ENCODE data around the gene FERD3L.
"Not testable (repeated sequence)": the region's sequence is repeated elsewhere in the genome, so short reads cannot be mapped to it uniquely, and the experiment has no call there.

The FERD3L gene

DNA sequence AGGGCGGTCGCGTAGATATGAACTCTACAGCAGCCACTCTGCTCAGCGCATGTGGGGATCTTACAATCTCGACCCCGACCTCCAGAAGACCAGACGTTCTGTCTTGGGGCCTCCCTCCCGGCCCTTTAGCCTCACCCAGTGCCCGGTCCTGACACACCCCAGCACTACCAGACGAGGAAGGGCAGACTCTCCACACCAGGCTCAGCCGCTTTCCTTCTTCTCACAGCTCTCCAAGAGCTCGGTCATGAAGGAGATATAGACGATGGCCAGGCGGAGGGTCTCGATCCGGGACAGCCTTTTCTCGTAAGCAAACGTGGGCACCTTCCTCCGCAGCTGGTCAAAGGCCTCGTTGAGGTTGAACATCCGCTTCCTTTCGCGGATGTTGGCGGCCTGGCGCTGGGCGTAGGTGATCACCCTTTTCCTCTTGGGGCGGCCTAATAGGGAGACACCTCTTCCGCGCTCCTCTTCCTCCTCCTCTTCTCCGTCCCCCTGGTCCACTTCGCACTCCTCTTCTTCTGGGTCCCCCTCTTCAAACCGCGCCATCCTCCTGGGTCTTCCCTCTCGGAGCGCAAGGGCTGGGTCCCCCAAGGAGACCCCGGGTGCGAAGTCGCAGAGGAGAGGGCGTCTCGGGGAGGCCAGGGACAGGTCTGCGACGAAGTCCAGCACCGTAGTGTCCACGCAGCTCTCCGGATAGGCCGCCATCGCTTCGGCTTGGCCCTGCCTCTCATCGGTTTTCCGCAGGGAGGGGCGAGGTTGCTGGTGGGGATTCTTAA, at the start of gene FERD3L:
Gene FERD3L, minus strand, starts transcription at position 761 of the 773 bp plus-strand sequence. Its CDS starts 59 bp downstream, at position 702.
- H3K36me3 ChIP-seq (ENCODE audit: control insufficient read depth in 5 of 5, insufficient read depth in 5 of 5, low read length in 5 of 5), result no peaks in the 10 kb centered on the region

DNA sequence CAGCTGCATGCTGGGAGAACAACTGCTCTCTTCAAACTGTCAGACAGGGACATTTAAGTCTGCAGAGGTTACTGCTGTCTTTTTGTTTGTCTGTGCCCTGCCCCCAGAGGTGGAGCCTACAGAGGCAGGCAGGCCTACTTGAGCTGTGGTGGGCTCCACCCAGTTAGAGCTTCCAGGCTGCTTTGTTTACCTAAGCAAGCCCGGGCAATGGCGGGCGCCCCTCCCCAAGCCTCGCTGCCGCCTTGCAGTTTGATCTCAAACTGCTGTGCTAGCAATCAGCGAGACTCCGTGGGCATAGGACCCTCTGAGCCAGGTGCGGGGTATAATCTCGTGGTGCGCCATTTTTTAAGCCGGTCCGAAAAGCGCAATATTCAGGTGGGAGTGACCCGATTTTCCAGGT, 49.2 kb upstream of the FERD3L start:
- not testable (repeated sequence) for H3K4me3 ChIP-seq (ENCODE audit: low read depth in 1 of 5, low read length in 5 of 5); H3K9me3 ChIP-seq (ENCODE audit: control insufficient read depth in 5 of 5, low read length in 5 of 5); H3K27me3 ChIP-seq (ENCODE audit: control insufficient read depth in 5 of 5, insufficient read depth in 4 of 5, low read length in 5 of 5); H3K9ac ChIP-seq (ENCODE audit: low read length in 5 of 5); H3K4me1 ChIP-seq (ENCODE audit: control insufficient read depth in 5 of 5, insufficient read depth in 5 of 5, low read length in 5 of 5); H3K27ac ChIP-seq (ENCODE audit: low read depth, low read length); H3K36me3 ChIP-seq (ENCODE audit: control insufficient read depth in 5 of 5, insufficient read depth in 5 of 5, low read length in 5 of 5)

More for the DNA sequence above, at the start of gene FERD3L:
- no peak within 1 kb of the TSS for H3K9ac ChIP-seq (ENCODE audit: low read length in 5 of 5)
- peak within 1 kb of the TSS; percentile 2 to 61 (median 44) for H3K4me3 ChIP-seq (ENCODE audit: low read depth in 1 of 5, low read length in 5 of 5)
- H3K27me3 ChIP-seq (ENCODE audit: control insufficient read depth in 5 of 5, insufficient read depth in 4 of 5, low read length in 5 of 5), result peaks cover 17 to 29% (median 23%) of the 10 kb centered on the region in 5 donors
- H3K4me1 ChIP-seq (ENCODE audit: control insufficient read depth in 5 of 5, insufficient read depth in 5 of 5, low read length in 5 of 5), result peaks cover 0 to 16% (median 9%) of the 10 kb centered on the region in 5 donors
- peaks cover 0 to 7% (median 0%) of the 10 kb centered on the region in 5 donors for H3K9me3 ChIP-seq (ENCODE audit: control insufficient read depth in 5 of 5, low read length in 5 of 5)
- no peak within 1 kb of the TSS for H3K27ac ChIP-seq (ENCODE audit: low read depth, low read length)

DNA sequence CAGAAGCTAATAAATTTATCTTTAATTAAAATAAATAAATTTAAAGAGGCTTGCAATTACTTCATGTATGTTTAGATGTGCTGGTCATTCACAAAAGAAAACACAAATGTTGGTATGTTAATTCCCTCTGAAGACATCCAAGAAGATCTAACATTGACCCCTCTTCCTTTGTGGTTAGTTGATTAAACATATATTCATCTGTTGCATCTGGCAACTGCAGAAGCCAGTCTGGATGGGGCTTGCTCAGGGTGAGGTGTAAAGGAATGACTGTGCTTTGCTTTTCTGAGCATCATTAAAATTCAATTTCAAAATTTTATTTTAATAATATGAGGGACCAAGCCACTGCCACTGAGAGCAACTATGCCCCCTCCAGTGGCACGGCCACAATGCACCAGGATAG, 36.4 kb upstream of the FERD3L start:
- Histone ChIP-seq H3K9me3 (ENCODE audit: control insufficient read depth in 5 of 5, low read length in 5 of 5) (peaks cover 4 to 25% (median 21%) of the 10 kb centered on the region in 5 donors), H3K27me3 (ENCODE audit: control insufficient read depth in 5 of 5, insufficient read depth in 4 of 5, low read length in 5 of 5) (no peaks in the 10 kb centered on the region), H3K27ac (ENCODE audit: low read depth, low read length) (no peak overlapping the region), H3K4me3 (ENCODE audit: low read depth in 1 of 5, low read length in 5 of 5) (no peak overlapping the region), H3K4me1 (ENCODE audit: control insufficient read depth in 5 of 5, insufficient read depth in 5 of 5, low read length in 5 of 5) (no peaks in the 10 kb centered on the region), H3K36me3 (ENCODE audit: control insufficient read depth in 5 of 5, insufficient read depth in 5 of 5, low read length in 5 of 5) (no peaks in the 10 kb centered on the region), H3K9ac (ENCODE audit: low read length in 5 of 5) (no peak overlapping the region)

DNA sequence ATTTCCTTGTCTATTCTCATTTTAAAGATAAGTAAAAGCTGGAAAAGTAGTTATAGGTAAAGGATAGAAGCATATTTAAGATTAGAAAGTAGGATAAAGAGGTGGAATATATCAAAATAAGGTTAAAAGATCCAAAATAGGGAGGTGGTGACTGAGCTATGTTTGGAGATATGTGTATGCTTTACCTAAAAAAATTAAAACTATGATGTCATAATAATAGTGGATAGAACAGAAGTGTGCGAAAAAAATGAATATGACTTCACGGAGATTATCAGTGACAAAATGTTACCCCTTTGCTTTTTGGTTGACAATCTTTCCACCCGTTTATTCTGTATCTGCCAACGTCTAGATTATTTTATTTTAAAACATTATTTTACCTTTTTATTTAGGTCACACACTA, 33.4 kb upstream of the FERD3L start:
- Histone ChIP-seq H3K36me3 (ENCODE audit: control insufficient read depth in 5 of 5, insufficient read depth in 5 of 5, low read length in 5 of 5) (no peaks in the 10 kb centered on the region), H3K9ac (ENCODE audit: low read length in 5 of 5) (no peak overlapping the region), H3K4me1 (ENCODE audit: control insufficient read depth in 5 of 5, insufficient read depth in 5 of 5, low read length in 5 of 5) (no peaks in the 10 kb centered on the region), H3K27ac (ENCODE audit: low read depth, low read length) (no peak overlapping the region), H3K9me3 (ENCODE audit: control insufficient read depth in 5 of 5, low read length in 5 of 5) (peaks cover 2 to 9% (median 5%) of the 10 kb centered on the region in 5 donors), H3K4me3 (ENCODE audit: low read depth in 1 of 5, low read length in 5 of 5) (no peak overlapping the region), H3K27me3 (ENCODE audit: control insufficient read depth in 5 of 5, insufficient read depth in 4 of 5, low read length in 5 of 5) (no peaks in the 10 kb centered on the region)

DNA sequence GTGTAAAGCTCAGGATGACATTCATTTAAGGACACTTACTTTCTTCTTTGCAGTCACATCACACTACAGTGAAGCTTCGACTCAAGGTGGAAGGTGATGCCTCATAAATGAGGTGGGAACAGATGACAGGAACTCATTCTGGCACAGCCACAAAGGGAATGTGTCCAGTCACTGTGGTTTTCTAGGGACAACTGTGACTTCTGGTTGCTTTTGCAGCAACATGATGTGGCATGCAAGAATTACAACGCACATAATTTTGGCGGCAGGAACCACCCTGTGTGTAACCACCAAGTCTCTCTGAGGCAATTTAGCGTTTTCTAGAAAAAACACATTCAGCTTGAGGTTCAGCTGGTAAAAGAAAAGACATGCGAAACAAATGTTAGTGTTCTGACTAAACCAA, 32.0 kb upstream of the FERD3L start:
- no peaks in the 10 kb centered on the region for H3K27me3 ChIP-seq (ENCODE audit: control insufficient read depth in 5 of 5, insufficient read depth in 4 of 5, low read length in 5 of 5)

DNA sequence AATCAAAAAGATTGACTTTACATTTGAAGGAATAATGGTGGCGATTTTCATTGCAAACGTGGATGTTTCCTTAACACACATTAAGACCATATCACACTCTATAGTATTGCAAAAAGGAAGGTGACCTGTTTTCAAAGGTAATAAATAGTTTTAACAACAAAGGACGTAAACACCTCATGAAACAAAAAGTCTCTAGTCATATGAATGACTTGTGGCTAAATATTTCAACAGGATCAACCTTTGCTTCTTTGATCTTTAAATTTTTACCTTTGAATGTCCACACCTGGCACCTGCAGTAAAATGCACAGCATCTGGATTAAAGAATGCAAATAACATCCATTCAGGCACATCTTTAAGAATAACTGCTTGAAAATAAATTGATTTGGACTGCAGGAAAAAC, 30.0 kb upstream of the FERD3L start:
- H3K27ac ChIP-seq (ENCODE audit: low read depth, low read length), result no peak overlapping the region

More for the DNA sequence above, 32.0 kb upstream of the FERD3L start:
- H3K4me1 ChIP-seq (ENCODE audit: control insufficient read depth in 5 of 5, insufficient read depth in 5 of 5, low read length in 5 of 5), result no peaks in the 10 kb centered on the region
- no peaks in the 10 kb centered on the region for H3K36me3 ChIP-seq (ENCODE audit: control insufficient read depth in 5 of 5, insufficient read depth in 5 of 5, low read length in 5 of 5)
- no peak overlapping the region for H3K27ac ChIP-seq (ENCODE audit: low read depth, low read length)
- no peak overlapping the region for H3K4me3 ChIP-seq (ENCODE audit: low read depth in 1 of 5, low read length in 5 of 5)
- no peak overlapping the region for H3K9ac ChIP-seq (ENCODE audit: low read length in 5 of 5)
- H3K9me3 ChIP-seq (ENCODE audit: control insufficient read depth in 5 of 5, low read length in 5 of 5), result peaks cover 0 to 5% (median 3%) of the 10 kb centered on the region in 5 donors

DNA sequence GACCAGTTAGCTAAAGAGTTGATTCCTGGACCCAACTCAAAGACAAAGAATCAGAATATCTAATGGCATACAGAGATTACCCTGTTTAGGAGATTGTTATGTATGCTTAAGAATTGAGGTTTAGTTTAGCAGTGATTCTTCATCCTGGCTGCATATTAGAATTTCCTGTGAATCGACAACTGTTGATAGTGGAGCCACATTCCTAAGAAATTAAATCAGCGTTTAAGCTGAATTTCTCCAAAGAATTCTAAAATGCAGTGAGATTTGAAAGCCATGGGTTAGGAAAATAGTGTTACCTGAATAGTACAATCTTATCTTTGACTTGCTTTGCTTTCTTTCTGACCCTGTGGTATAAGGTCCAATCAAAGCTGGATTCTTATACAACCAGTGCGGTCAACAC, 16.4 kb upstream of the FERD3L start:
- H3K27ac ChIP-seq (ENCODE audit: low read depth, low read length), result no peak overlapping the region
- H3K9me3 ChIP-seq (ENCODE audit: control insufficient read depth in 5 of 5, low read length in 5 of 5), result no peaks in the 10 kb centered on the region
- no peak overlapping the region for H3K4me3 ChIP-seq (ENCODE audit: low read depth in 1 of 5, low read length in 5 of 5)
- no peaks in the 10 kb centered on the region for H3K27me3 ChIP-seq (ENCODE audit: control insufficient read depth in 5 of 5, insufficient read depth in 4 of 5, low read length in 5 of 5)
- H3K36me3 ChIP-seq (ENCODE audit: control insufficient read depth in 5 of 5, insufficient read depth in 5 of 5, low read length in 5 of 5), result no peaks in the 10 kb centered on the region
- no peaks in the 10 kb centered on the region for H3K4me1 ChIP-seq (ENCODE audit: control insufficient read depth in 5 of 5, insufficient read depth in 5 of 5, low read length in 5 of 5)
- no peak overlapping the region for H3K9ac ChIP-seq (ENCODE audit: low read length in 5 of 5)

More for the DNA sequence above, 30.0 kb upstream of the FERD3L start:
- Histone ChIP-seq H3K4me3 (ENCODE audit: low read depth in 1 of 5, low read length in 5 of 5) (no peak overlapping the region), H3K27me3 (ENCODE audit: control insufficient read depth in 5 of 5, insufficient read depth in 4 of 5, low read length in 5 of 5) (no peaks in the 10 kb centered on the region), H3K36me3 (ENCODE audit: control insufficient read depth in 5 of 5, insufficient read depth in 5 of 5, low read length in 5 of 5) (no peaks in the 10 kb centered on the region), H3K4me1 (ENCODE audit: control insufficient read depth in 5 of 5, insufficient read depth in 5 of 5, low read length in 5 of 5) (no peaks in the 10 kb centered on the region), H3K9me3 (ENCODE audit: control insufficient read depth in 5 of 5, low read length in 5 of 5) (no peaks in the 10 kb centered on the region), H3K9ac (ENCODE audit: low read length in 5 of 5) (no peak overlapping the region)

DNA sequence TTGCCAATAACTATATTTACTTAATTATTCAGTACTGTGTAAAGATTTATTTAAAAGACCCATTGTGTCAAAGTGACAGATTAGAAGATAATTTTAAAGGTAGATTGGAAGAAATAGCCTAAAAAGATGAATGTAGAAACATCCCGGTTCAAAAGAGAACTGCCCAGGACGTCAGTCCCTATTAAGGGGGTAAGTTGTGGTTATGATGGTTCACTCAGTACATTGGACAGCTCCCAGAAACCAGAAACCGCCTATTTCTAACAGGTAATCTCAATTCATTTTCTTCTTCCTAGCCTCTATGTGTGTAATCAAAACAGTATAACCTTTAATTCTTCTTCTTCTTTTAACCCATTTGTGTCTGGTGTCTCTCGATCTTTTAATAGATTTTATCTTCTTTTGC, 1.5 kb upstream of the FERD3L start:
- Histone ChIP-seq H3K4me1 (ENCODE audit: control insufficient read depth in 5 of 5, insufficient read depth in 5 of 5, low read length in 5 of 5) (peaks cover 0 to 16% (median 9%) of the 10 kb centered on the region in 5 donors), H3K27ac (ENCODE audit: low read depth, low read length) (no peak overlapping the region), H3K4me3 (ENCODE audit: low read depth in 1 of 5, low read length in 5 of 5) (no peak overlapping the region), H3K9me3 (ENCODE audit: control insufficient read depth in 5 of 5, low read length in 5 of 5) (peaks cover 0 to 7% (median 0%) of the 10 kb centered on the region in 5 donors), H3K27me3 (ENCODE audit: control insufficient read depth in 5 of 5, insufficient read depth in 4 of 5, low read length in 5 of 5) (peaks cover 17 to 29% (median 23%) of the 10 kb centered on the region in 5 donors), H3K36me3 (ENCODE audit: control insufficient read depth in 5 of 5, insufficient read depth in 5 of 5, low read length in 5 of 5) (no peaks in the 10 kb centered on the region), H3K9ac (ENCODE audit: low read length in 5 of 5) (no peak overlapping the region)

DNA sequence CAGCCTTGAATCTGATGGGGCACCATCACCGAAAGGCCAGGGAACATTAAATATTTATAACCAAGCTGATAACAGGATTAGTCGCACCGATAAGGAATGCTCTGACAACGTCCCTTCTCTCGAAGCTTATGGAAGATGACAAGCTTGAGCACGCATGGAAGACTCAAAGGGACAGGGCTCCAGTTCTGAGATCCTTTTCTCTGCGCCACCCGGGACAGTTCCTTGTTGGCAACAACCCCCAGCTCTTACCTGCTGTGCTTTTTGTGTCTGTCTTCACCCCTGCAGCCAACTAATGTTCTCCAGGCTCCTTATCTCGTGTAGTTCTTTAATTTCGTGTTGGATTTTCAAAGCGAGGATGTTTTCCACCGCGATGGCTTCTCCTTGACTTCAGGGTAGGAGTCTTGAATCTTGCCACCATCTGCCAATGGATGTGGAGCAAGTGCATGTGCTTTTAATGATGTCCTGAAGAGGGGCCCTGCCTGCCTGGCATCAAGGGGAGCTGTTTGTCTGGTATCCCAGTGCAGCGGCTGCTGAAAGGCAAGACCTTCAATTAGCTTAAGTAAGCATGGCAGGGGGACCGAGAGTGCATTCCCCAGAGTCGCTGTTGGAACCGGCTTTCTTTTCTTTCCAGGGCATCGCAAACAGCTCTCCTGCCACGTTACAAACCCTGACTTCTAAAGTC, 354 bp upstream of the FERD3L start:
- Histone ChIP-seq H3K9ac (ENCODE audit: low read length in 5 of 5) (no peak overlapping the region), H3K36me3 (ENCODE audit: control insufficient read depth in 5 of 5, insufficient read depth in 5 of 5, low read length in 5 of 5) (no peaks in the 10 kb centered on the region), H3K9me3 (ENCODE audit: control insufficient read depth in 5 of 5, low read length in 5 of 5) (peaks cover 0 to 7% (median 0%) of the 10 kb centered on the region in 5 donors), H3K27ac (ENCODE audit: low read depth, low read length) (no peak overlapping the region), H3K4me3 (ENCODE audit: low read depth in 1 of 5, low read length in 5 of 5) (peak overlapping the region in 1 of 5 donors; percentile 61), H3K27me3 (ENCODE audit: control insufficient read depth in 5 of 5, insufficient read depth in 4 of 5, low read length in 5 of 5) (peaks cover 17 to 29% (median 23%) of the 10 kb centered on the region in 5 donors), H3K4me1 (ENCODE audit: control insufficient read depth in 5 of 5, insufficient read depth in 5 of 5, low read length in 5 of 5) (peaks cover 0 to 16% (median 9%) of the 10 kb centered on the region in 5 donors)

All from subcutaneous abdominal adipose tissue (tissue), 5 donors.